Fibroblast of skin of scalp (primary cell): ENCODE results near the gene TMEM107. TPM values are rescaled to one million over a fixed set of nuclear protein-coding genes. Genes with fewer than 3 reads are reported as not detected.
"Not testable (repeated sequence)": the region's sequence is repeated elsewhere in the genome, so short reads cannot be mapped to it uniquely, and the experiment has no call there.

Experiments
- DNase-seq: peaks from one replicate; pipeline ENCODE4 v3.0.0-alpha.2; 2013
- polyA plus RNA-seq, 2 experiments: library from polyadenylated mRNA; unstranded; fragments of 120-200 nt; gene quantifications; one replicate each; pipeline ENCODE4 v1.2.1, GENCODE V29; 2013; ENCODE audit not compliant: insufficient read length in 2 of 2

The TMEM107 gene
- polyA plus RNA-seq (2013, experiment 1 of 2; ENCODE audit: insufficient read length), result 8.7 TPM
- 8.3 TPM for polyA plus RNA-seq (2013, experiment 2 of 2; ENCODE audit: insufficient read length)

GRCh38 chr17:8176197-8176940, at the start of gene TMEM107:
TMEM107 (minus strand) TSS chr17:8176380; CDS start chr17:8176286, 94 bp downstream.
- peak; percentile 85 for DNase-seq

- no peak for DNase-seq
Observed at GRCh38 chr17:8224891-8225812, 49.0 kb upstream of the TMEM107 start.

- DNase-seq, result peak; percentile 64
Observed at GRCh38 chr17:8223356-8224126, 47.4 kb upstream of the TMEM107 start.

GRCh38 chr17:8222630-8223355, 46.6 kb upstream of the TMEM107 start:
- DNase-seq, result peak; percentile 97

GRCh38 chr17:8222380-8222629, 46.1 kb upstream of the TMEM107 start:
- no peak for DNase-seq

GRCh38 chr17:8221663-8222379, 45.6 kb upstream of the TMEM107 start:
- peak; percentile 93 for DNase-seq

- DNase-seq, result peak; percentile 96
Observed at GRCh38 chr17:8220783-8221662, 44.8 kb upstream of the TMEM107 start.

- DNase-seq, result not testable (repeated sequence)
Observed at GRCh38 chr17:8214000-8214399, 37.8 kb upstream of the TMEM107 start.

- no peak for DNase-seq
Observed at GRCh38 chr17:8212312-8213180, 36.4 kb upstream of the TMEM107 start.

GRCh38 chr17:8210761-8211458, 34.7 kb upstream of the TMEM107 start:
- DNase-seq, result no peak

- peak; percentile 98 for DNase-seq
Observed at GRCh38 chr17:8209907-8210760, 34.0 kb upstream of the TMEM107 start, which contains the start of gene AURKB. AURKB (minus strand) TSS chr17:8210575; CDS start chr17:8210224, 351 bp downstream.

GRCh38 chr17:8206536-8206935, 30.4 kb upstream of the TMEM107 start:
- no peak for DNase-seq

- no peak for DNase-seq
Observed at GRCh38 chr17:8204761-8205555, 28.8 kb upstream of the TMEM107 start.

- DNase-seq, result peak; percentile 89
Observed at GRCh38 chr17:8192070-8192815, 16.1 kb upstream of the TMEM107 start.

- DNase-seq, result no peak
Observed at GRCh38 chr17:8190506-8190905, 14.3 kb upstream of the TMEM107 start.
